Neuronal stem cell (in vitro differentiated cells): ENCODE results near the gene PAPPA2.
A peak's percentile ranks its signal among the peaks of the same experiment; 100 is the strongest.

ENCODE experiments used
- DNase-seq: peaks from one replicate; pipeline ENCODE4 v3.0.0-alpha.2; 2013; ENCODE audit warnings: low spot score
- H2AFZ ChIP-seq: one replicate; pipeline ENCODE4 v1.6.1; 2013; ENCODE audit warnings: mild to moderate bottlenecking, low read length, inconsistent platforms
- H2AK5ac ChIP-seq: 2 replicates; pipeline ENCODE4 v1.6.1; 2013; ENCODE audit warnings: low read depth, mild to moderate bottlenecking, inconsistent platforms, low read length, moderate library complexity, mixed read lengths
- H2BK120ac ChIP-seq: 2 replicates; pipeline ENCODE4 v1.6.1; 2013; ENCODE audit warnings: low read depth, mild to moderate bottlenecking, inconsistent platforms, low read length, moderate library complexity, mixed read lengths
- H2BK12ac ChIP-seq: one replicate; pipeline ENCODE4 v1.6.1; 2013; ENCODE audit warnings: low read length, inconsistent platforms
- H2BK15ac ChIP-seq: 2 replicates; pipeline ENCODE4 v1.6.1; 2013; ENCODE audit warnings: mild to moderate bottlenecking, low read length, inconsistent platforms, mixed read lengths
- H2BK5ac ChIP-seq: one replicate; pipeline ENCODE4 v1.6.1; 2013; ENCODE audit warnings: inconsistent platforms, mild to moderate bottlenecking, low read length, moderate library complexity
- H3K14ac ChIP-seq: one replicate; pipeline ENCODE4 v1.6.1; 2013; ENCODE audit warnings: low read length, inconsistent platforms
- H3K18ac ChIP-seq: 2 replicates; pipeline ENCODE4 v1.6.1; 2013; ENCODE audit warnings: low read length, inconsistent platforms
- H3K23ac ChIP-seq: 2 replicates; pipeline ENCODE4 v1.6.1; 2013; ENCODE audit warnings: low read depth, mild to moderate bottlenecking, mixed read lengths, low read length, inconsistent platforms; ENCODE audit not compliant: poor library complexity
- H3K27ac ChIP-seq: replicated peaks from 3 replicates; pipeline ENCODE4 v1.5.1; 2013; ENCODE audit warnings: low read length, inconsistent platforms
- H3K27me3 ChIP-seq, 3 experiments: 2 replicates each; pipeline ENCODE4 v1.6.1; 2013; ENCODE audit warnings: low read length in 3 of 3, mild to moderate bottlenecking in 2 of 3, inconsistent platforms in 1 of 3, low read depth in 1 of 3, mixed read lengths in 1 of 3, moderate library complexity in 1 of 3; ENCODE audit not compliant: control insufficient read depth in 3 of 3, insufficient read depth in 3 of 3
- H3K36me3 ChIP-seq, 2 donors: replicated peaks in 1 of 2; 2 replicates each; pipeline ENCODE4 v1.6.1; 2013; ENCODE audit warnings: low read length in 2 of 2; ENCODE audit not compliant: control insufficient read depth in 2 of 2, insufficient read depth in 2 of 2
- H3K4ac ChIP-seq: 2 replicates; pipeline ENCODE4 v1.6.1; 2013; ENCODE audit warnings: inconsistent platforms, mild to moderate bottlenecking, low read length, moderate library complexity
- H3K4me1 ChIP-seq, 2 donors: 1 replicate in 1 of 2; 2 replicates in 1 of 2; pipeline ENCODE4 v1.6.1; 2013; ENCODE audit warnings: low read length in 2 of 2, low read depth in 1 of 2; ENCODE audit not compliant: control insufficient read depth in 2 of 2, insufficient read depth in 1 of 2
- H3K4me2 ChIP-seq: one replicate; pipeline ENCODE4 v1.6.1; 2013; ENCODE audit warnings: mild to moderate bottlenecking, low read length, inconsistent platforms; ENCODE audit not compliant: insufficient read depth, poor library complexity, severe bottlenecking
- H3K4me3 ChIP-seq, 2 donors: 2 replicates each; pipeline ENCODE4 v1.5.1; 2013; ENCODE audit warnings: low read length in 2 of 2, mild to moderate bottlenecking in 2 of 2, inconsistent platforms in 1 of 2, moderate library complexity in 1 of 2
- H3K79me1 ChIP-seq: one replicate; pipeline ENCODE4 v1.6.1; 2013; ENCODE audit warnings: low read depth, mild to moderate bottlenecking, inconsistent platforms, low read length, moderate library complexity
- H3K9ac ChIP-seq: one replicate; pipeline ENCODE4 v1.6.1; 2013; ENCODE audit warnings: mild to moderate bottlenecking, low read depth, low read length, inconsistent platforms; ENCODE audit not compliant: poor library complexity
- H3K9me3 ChIP-seq, 2 donors: replicated peaks in 1 of 2; 2 replicates each; pipeline versions ENCODE3 to v1.6.1; 2013; ENCODE audit warnings: low read length in 2 of 2, mild to moderate bottlenecking in 2 of 2, inconsistent platforms in 1 of 2, low read depth in 1 of 2, mixed read lengths in 1 of 2, moderate library complexity in 1 of 2; ENCODE audit not compliant: control insufficient read depth in 2 of 2, insufficient read depth in 1 of 2
- H4K8ac ChIP-seq: one replicate; pipeline ENCODE4 v1.6.1; 2013; ENCODE audit warnings: low read depth, mild to moderate bottlenecking, inconsistent platforms, low read length, moderate library complexity
- H4K91ac ChIP-seq: one replicate; pipeline ENCODE4 v1.6.1; 2013; ENCODE audit warnings: low read length, low read depth, mild to moderate bottlenecking, inconsistent platforms; ENCODE audit not compliant: poor library complexity
- WGBS, 2 donors: extraction: QIAGEN DNeasy Blood & Tissue Kit; methylation state at CpG; one replicate each; pipeline ENCODE4 v1.1.7; 2013; ENCODE audit warnings: missing lambda C conversion rate in 2 of 2, mixed read lengths in 1 of 2; ENCODE audit not compliant: insufficient read length in 2 of 2, insufficient replicate concordance in 1 of 2; ENCODE audit errors: extremely low coverage in 2 of 2; 5-methylcytosine and 5-hydroxymethylcytosine counted together

Gene PAPPA2

GRCh38 chr1:176809292-176809691 is 346.3 kb downstream of the PAPPA2 start:
- no CpG with 5 or more reads among the region's 2 CpGs for whole genome bisulfite sequencing, 2 donors

DNA sequence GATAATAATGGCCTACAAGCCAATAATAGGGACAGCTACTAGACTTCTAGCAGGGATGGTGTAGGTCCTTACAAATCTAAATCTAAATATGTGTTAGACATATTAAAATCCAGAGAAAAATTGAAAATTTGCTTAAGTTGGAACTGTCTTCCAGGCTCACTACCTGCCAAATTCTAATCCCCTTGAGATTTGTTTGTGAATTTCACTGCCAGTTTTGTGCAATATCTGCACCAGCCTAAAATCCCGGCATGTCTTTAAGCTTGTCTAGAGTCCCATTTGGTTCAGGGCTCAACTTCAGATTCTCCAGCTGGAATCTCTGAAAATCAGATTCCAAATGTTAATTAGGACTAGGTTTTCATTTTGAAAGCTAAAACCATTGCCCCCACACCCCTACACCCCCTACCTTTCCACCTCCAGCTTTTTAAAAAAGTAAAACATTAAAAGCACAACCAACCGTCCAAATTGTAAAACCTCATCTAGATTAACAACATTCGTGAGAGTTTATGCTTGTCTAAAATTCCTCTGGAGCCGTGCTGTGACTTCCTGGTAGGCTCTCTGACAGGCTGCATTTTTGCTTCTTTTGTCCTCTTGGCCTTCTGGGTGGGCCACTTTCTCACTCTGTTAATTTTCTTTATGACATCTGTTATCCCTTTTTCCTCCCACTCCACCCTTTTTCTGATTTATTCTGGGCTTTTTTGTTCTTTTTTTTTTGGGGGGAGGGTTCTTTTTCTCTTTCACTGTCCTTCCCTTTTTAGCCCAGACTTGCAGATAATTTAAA is 348.7 kb downstream of the PAPPA2 start:
- DNase-seq, result peak; percentile 15
- Histone ChIP-seq H3K36me3 (no peaks in the 10 kb centered on the region), H3K9ac (no peak overlapping the region), H3K14ac (no peak overlapping the region), H2BK15ac (no peak overlapping the region), H3K4ac (no peak overlapping the region), H4K8ac (no peak overlapping the region), H2AK5ac (no peak overlapping the region), H4K91ac (no peak overlapping the region), H2BK12ac (no peak overlapping the region), H3K4me3 (no peak overlapping the region), H3K4me1 (no peaks in the 10 kb centered on the region), H3K9me3 (no peaks in the 10 kb centered on the region), H3K4me2 (no peak overlapping the region), H3K27me3 (no peaks in the 10 kb centered on the region), H2AFZ (peak overlapping the region; percentile 8), H3K27ac (no peak overlapping the region), H3K18ac (no peak overlapping the region), H3K23ac (no peak overlapping the region), H2BK120ac (no peak overlapping the region), H2BK5ac (no peak overlapping the region), H3K79me1 (no peaks in the 10 kb centered on the region)
- no CpG with 5 or more reads among the region's 4 CpGs for WGBS, 2 donors

More at GRCh38 chr1:176809292-176809691, 346.3 kb downstream of the PAPPA2 start:
- no peak overlapping the region for H3K4me2 ChIP-seq
- no peak overlapping the region for H4K8ac ChIP-seq
- no peak overlapping the region for H3K4ac ChIP-seq
- no peak overlapping the region for H2BK15ac ChIP-seq
- H3K23ac ChIP-seq, result no peak overlapping the region
- H2BK120ac ChIP-seq, result no peak overlapping the region
- no peaks in the 10 kb centered on the region for H3K79me1 ChIP-seq
- DNase-seq, result no peak
- no peaks in the 10 kb centered on the region for H3K9me3 ChIP-seq
- no peak overlapping the region for H3K4me3 ChIP-seq
- no peaks in the 10 kb centered on the region for H3K36me3 ChIP-seq
- H4K91ac ChIP-seq, result no peak overlapping the region
- H3K9ac ChIP-seq, result no peak overlapping the region
- H3K27me3 ChIP-seq, result no peaks in the 10 kb centered on the region
- H2BK5ac ChIP-seq, result no peak overlapping the region
- H3K4me1 ChIP-seq, result no peaks in the 10 kb centered on the region
- no peak overlapping the region for H2AFZ ChIP-seq
- no peak overlapping the region for H3K14ac ChIP-seq
- no peak overlapping the region for H3K18ac ChIP-seq
- no peak overlapping the region for H3K27ac ChIP-seq
- no peak overlapping the region for H2AK5ac ChIP-seq
- H2BK12ac ChIP-seq, result no peak overlapping the region

GRCh38 chr1:176815621-176816020 is 352.6 kb downstream of the PAPPA2 start:
- Histone ChIP-seq H3K9ac (no peak overlapping the region), H3K36me3 (no peaks in the 10 kb centered on the region), H3K4me2 (no peak overlapping the region), H2BK5ac (no peak overlapping the region), H3K4me3 (no peak overlapping the region), H2AK5ac (no peak overlapping the region), H2BK15ac (no peak overlapping the region), H3K14ac (no peak overlapping the region), H4K91ac (no peak overlapping the region), H3K23ac (no peak overlapping the region), H3K27me3 (no peaks in the 10 kb centered on the region), H3K18ac (no peak overlapping the region), H3K4me1 (no peaks in the 10 kb centered on the region), H2BK120ac (no peak overlapping the region), H2BK12ac (no peak overlapping the region), H3K79me1 (no peaks in the 10 kb centered on the region), H4K8ac (no peak overlapping the region), H2AFZ (no peak overlapping the region), H3K4ac (no peak overlapping the region), H3K27ac (no peak overlapping the region), H3K9me3 (no peaks in the 10 kb centered on the region)
- no CpG with 5 or more reads among the region's 6 CpGs for WGBS, 2 donors
- DNase-seq, result no peak

DNA sequence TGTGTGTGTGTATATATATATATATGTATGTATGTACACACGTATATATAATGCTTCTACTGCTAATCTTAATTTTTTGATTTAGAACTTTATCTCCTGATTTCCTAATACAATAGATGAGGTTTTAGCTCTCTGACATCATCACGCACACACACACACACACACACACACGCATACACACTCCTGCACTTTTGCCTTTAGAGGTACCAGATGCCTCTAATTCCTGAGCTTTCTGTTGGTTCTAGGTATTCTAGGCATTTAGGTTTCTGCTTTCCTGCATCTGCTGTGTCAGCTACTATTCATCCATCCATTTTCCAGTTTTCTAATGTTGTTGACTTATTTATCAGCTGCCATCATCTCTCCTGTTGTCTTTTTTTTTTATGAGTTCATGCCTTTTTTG is 353.3 kb downstream of the PAPPA2 start:
- Histone ChIP-seq H2BK15ac (no peak overlapping the region), H3K4ac (no peak overlapping the region), H2AFZ (no peak overlapping the region), H3K18ac (no peak overlapping the region), H2BK5ac (no peak overlapping the region), H4K91ac (no peak overlapping the region), H3K27ac (no peak overlapping the region), H3K4me1 (no peaks in the 10 kb centered on the region), H3K9ac (no peak overlapping the region), H3K4me3 (no peak overlapping the region), H3K4me2 (no peak overlapping the region), H3K23ac (no peak overlapping the region), H3K14ac (no peak overlapping the region), H2BK12ac (no peak overlapping the region), H2AK5ac (no peak overlapping the region), H3K27me3 (no peaks in the 10 kb centered on the region), H4K8ac (no peak overlapping the region), H2BK120ac (no peak overlapping the region), H3K79me1 (no peaks in the 10 kb centered on the region), H3K9me3 (no peaks in the 10 kb centered on the region), H3K36me3 (no peaks in the 10 kb centered on the region)
- WGBS, 2 donors, result no CpG with 5 or more reads among the region's 3 CpGs
- no peak for DNase-seq
